WTC11 (cell line): Measurements from ENCODE around the gene BCL11A. TPM values are rescaled to one million over a fixed set of nuclear protein-coding genes. Genes with fewer than 3 reads are reported as not detected.

Experiments
- ATAC-seq: fragments of 200-7000 bp; cut with Tn5 transposase; 2 replicates; pipeline ENCODE4 v1.10.0; 2021; ENCODE audit warnings: mild to moderate bottlenecking, moderate library complexity
- CTCF ChIA-PET: fragments of 300-600 bp; sonication (Branson Sonifier 250); formaldehyde crosslinking; loops from one replicate; lab custom pipeline; 2021; ENCODE audit warnings: antibody characterized with exemption; lab: Charles Lee
- POLR2A ChIA-PET: fragments of 350-600 bp; sonication (Branson Sonifier 250); formaldehyde crosslinking; loops from one replicate; lab custom pipeline; 2021; ENCODE audit warnings: antibody characterized with exemption; lab: Charles Lee
- DNase-seq: peaks from one replicate; pipeline ENCODE4 v3.0.0; 2021; ENCODE audit warnings: low spot score
- H3K27ac Mint-ChIP-seq: 2 replicates; pipeline ENCODE4 v1.8.0; 2021; ENCODE audit warnings: mixed read lengths
- H3K27me3 Mint-ChIP-seq: 2 replicates; pipeline ENCODE4 v1.8.0; 2021; ENCODE audit warnings: low read depth, mild to moderate bottlenecking, moderate library complexity, mixed read lengths
- H3K36me3 Mint-ChIP-seq: 2 replicates; pipeline ENCODE4 v1.8.0; 2021; ENCODE audit warnings: mixed read lengths
- H3K4me1 Mint-ChIP-seq: 2 replicates; pipeline ENCODE4 v1.8.0; 2022; ENCODE audit warnings: mixed read lengths
- H3K4me3 Mint-ChIP-seq: 2 replicates; pipeline ENCODE4 v1.8.0; 2021; ENCODE audit warnings: mild to moderate bottlenecking, moderate library complexity, mixed read lengths
- H3K9me3 Mint-ChIP-seq: 2 replicates; pipeline ENCODE4 v1.8.0; 2021; ENCODE audit warnings: mixed read lengths
- AFF4 ChIP-seq: sonication (generic); formaldehyde crosslinking; IDR thresholded peaks from 2 replicates; pipeline ENCODE4 v1.8.1; 2023; ENCODE audit warnings: mild to moderate bottlenecking, missing genetic modification reagents, borderline replicate concordance
- ATF3 ChIP-seq: sonication (generic); formaldehyde crosslinking; conservative IDR thresholded peaks from 2 replicates; pipeline ENCODE4 v1.8.1; 2022; ENCODE audit warnings: mild to moderate bottlenecking, missing genetic modification reagents
- CREM ChIP-seq: sonication (generic); formaldehyde crosslinking; IDR thresholded peaks from 2 replicates; pipeline ENCODE4 v1.8.1; 2022; ENCODE audit warnings: mild to moderate bottlenecking, missing genetic modification reagents, moderate library complexity
- EMX1 ChIP-seq: fragments of 250-450 bp; sonication (Bioruptor Pico); IDR thresholded peaks from 2 replicates; pipeline ENCODE4 v1.8.0; 2021; ENCODE audit warnings: mild to moderate bottlenecking
- ESRRA ChIP-seq: sonication (generic); formaldehyde crosslinking; IDR thresholded peaks from 2 replicates; pipeline ENCODE4 v1.8.1; 2022; ENCODE audit warnings: mild to moderate bottlenecking, missing genetic modification reagents, borderline replicate concordance
- ETV6 ChIP-seq: sonication (generic); formaldehyde crosslinking; IDR thresholded peaks from 2 replicates; pipeline ENCODE4 v1.8.1; 2022; ENCODE audit warnings: mild to moderate bottlenecking, missing genetic modification reagents
- HMGXB4 ChIP-seq: sonication (generic); formaldehyde crosslinking; IDR thresholded peaks from 2 replicates; pipeline ENCODE4 v1.8.1; 2023; ENCODE audit warnings: mild to moderate bottlenecking, moderate library complexity, missing genetic modification reagents
- NFATC4 ChIP-seq: fragments of 250-450 bp; sonication (Bioruptor Pico); IDR thresholded peaks from 2 replicates; pipeline ENCODE4 v1.9.0; 2021; ENCODE audit warnings: mild to moderate bottlenecking
- NFYB ChIP-seq: sonication (generic); formaldehyde crosslinking; conservative IDR thresholded peaks from 2 replicates; pipeline ENCODE4 v1.8.0; 2022; ENCODE audit warnings: low read depth, missing genetic modification reagents
- OVOL2 ChIP-seq: fragments of 250-450 bp; sonication (Bioruptor Pico); IDR thresholded peaks from 2 replicates; pipeline ENCODE4 v1.9.0; 2021; ENCODE audit warnings: mild to moderate bottlenecking, borderline replicate concordance
- STAT6 ChIP-seq: sonication (generic); formaldehyde crosslinking; conservative IDR thresholded peaks from 2 replicates; pipeline ENCODE4 v1.8.1; 2023; ENCODE audit warnings: mild to moderate bottlenecking, low read depth, missing genetic modification reagents, moderate library complexity
- TEAD1 ChIP-seq: sonication (generic); formaldehyde crosslinking; IDR thresholded peaks from 2 replicates; pipeline ENCODE4 v1.8.0; 2022; ENCODE audit warnings: mild to moderate bottlenecking, missing genetic modification reagents
- USF2 ChIP-seq: sonication (generic); formaldehyde crosslinking; IDR thresholded peaks from 2 replicates; pipeline ENCODE4 v1.8.1; 2023; ENCODE audit warnings: mild to moderate bottlenecking, missing genetic modification reagents, moderate library complexity
- ZNF138 ChIP-seq: sonication (generic); formaldehyde crosslinking; conservative IDR thresholded peaks from 2 replicates; pipeline ENCODE4 v1.8.1; 2022; ENCODE audit warnings: mild to moderate bottlenecking, moderate library complexity, missing genetic modification reagents
- ZNF416 ChIP-seq: fragments of 250-450 bp; sonication (Bioruptor Pico); IDR thresholded peaks from 2 replicates; pipeline ENCODE4 v1.9.0; 2021; ENCODE audit warnings: mild to moderate bottlenecking, inconsistent platforms
- ZNF423 ChIP-seq: fragments of 250-450 bp; sonication (Bioruptor Pico); IDR thresholded peaks from 2 replicates; pipeline ENCODE4 v2.1.2; 2022; ENCODE audit warnings: mild to moderate bottlenecking, moderate library complexity
- ZNF512 ChIP-seq: sonication (generic); formaldehyde crosslinking; IDR thresholded peaks from 2 replicates; pipeline ENCODE4 v1.8.1; 2022; ENCODE audit warnings: missing genetic modification reagents, borderline replicate concordance
- total RNA-seq: library from RNA; stranded (reverse); gene quantifications from 3 replicates; pipeline ENCODE4 v1.2.3, GENCODE V29; 2021
- TF ChIP-seq, protein P1 (sequence below): sonication (generic); formaldehyde crosslinking; IDR thresholded peaks from 2 replicates; pipeline ENCODE4 v1.8.0; 2023; ENCODE audit warnings: mild to moderate bottlenecking, missing genetic modification reagents

BCL11A gene
- total RNA-seq, 1 experiment from 2014 or later = 53.2 TPM

DNA sequence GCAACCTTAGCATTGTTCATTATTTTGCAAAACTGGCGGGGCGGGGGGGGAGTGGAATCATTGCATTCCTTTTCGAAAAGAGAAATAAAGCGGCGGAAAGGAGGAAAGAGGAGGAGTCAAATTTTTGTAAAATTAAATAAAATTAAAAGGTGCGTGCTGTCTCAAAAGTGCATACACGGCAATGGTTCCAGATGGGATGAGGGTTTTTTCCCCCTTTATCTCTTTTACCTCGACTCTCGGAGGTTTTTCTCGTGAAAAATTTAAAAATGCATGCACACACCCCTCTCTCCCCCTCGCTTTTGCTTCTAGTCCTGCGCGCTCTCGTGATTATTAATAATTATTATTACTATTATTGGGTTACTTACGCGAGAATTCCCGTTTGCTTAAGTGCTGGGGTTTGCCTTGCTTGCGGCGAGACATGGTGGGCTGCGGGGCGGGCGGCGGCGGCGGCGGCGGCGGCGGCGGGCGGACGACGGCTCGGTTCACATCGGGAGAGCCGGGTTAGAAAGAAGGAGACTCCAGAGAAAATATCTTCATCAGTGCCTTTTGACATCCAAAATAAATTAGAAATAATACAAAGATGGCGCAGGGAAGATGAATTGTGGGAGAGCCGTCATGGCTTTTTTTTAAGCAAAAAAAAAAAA, 481 bp downstream of the BCL11A start (continued):
- no peak for TF ChIP-seq NFATC4 (CRISPR knock-in tag)
- TF ChIP-seq ZNF423 (CRISPR knock-in tag) = no peak
- TF ChIP-seq ZNF138 (CRISPR knock-in tag) = no peak

DNA sequence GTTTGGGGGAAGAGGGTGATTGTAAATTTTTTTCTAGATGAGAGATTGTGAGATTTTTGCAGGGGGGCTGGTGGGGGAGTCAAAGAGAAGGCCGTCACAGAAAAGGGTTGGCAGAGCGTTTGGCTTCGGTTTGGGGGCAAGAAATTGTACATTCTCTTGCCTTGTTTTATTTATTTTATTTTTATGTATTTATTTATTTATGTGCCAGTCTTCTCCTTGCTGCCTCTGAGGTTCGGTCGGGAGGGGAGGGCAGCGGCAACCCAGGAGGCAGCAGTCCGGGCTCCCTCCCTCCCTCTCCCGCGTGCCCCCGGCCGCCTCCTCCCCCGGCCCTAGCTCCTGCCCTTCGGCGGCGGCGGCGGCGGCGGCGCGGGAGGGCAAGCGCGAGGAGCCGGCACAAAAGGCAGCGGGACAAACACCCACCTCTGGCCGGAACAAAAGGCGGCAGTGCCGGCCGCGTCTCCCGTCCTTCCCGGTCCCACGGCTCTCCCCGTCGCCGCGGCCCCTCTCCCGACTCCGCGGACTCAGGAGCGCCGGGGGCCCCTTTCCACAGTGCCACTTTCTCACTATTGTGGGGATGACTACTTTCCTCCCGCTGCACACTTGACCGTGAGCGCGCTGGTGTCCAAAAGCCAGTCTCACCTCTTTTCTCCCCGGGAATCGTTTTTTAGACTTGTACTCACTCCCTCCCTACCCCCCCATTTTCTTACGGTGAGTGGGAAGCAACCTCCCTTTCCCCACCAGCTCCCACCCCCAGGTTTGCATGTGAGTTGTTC, 1.2 kb downstream of the BCL11A start:
- CTCF ChIA-PET = interaction anchor here (0.6 kb wide), 1 partner anchor 14 kb away, joined by 4 read pairs; no protein-coding TSS in a partner anchor
- peaks cover 22% of the 10 kb centered on the region for H3K4me1 Mint-ChIP-seq
- H3K9me3 Mint-ChIP-seq = no peaks in the 10 kb centered on the region
- DNase-seq = peak; percentile 54
- POLR2A ChIA-PET = interaction anchor here (0.6 to 1.0 kb wide), 2 partner anchors 18 to 217 kb away, joined by 3 to 4 read pairs; no protein-coding TSS in a partner anchor
- H3K36me3 Mint-ChIP-seq = no peaks in the 10 kb centered on the region
- peak overlapping the region; percentile 85 for H3K27ac Mint-ChIP-seq
- ATAC-seq = no peak
- H3K4me3 Mint-ChIP-seq = peak overlapping the region; percentile 89
- H3K27me3 Mint-ChIP-seq = peaks cover 1% of the 10 kb centered on the region; the same call in 1 of the 2 replicates
- TF ChIP-seq OVOL2 (CRISPR knock-in tag) = no peak
- no peak for TF ChIP-seq ZNF416
- 0 out of 2 replicates have a peak, but pooled peaks have one; percentile 42 for TF ChIP-seq AFF4 (CRISPR knock-in tag)
- TF ChIP-seq ZNF512 (CRISPR knock-in tag) = no peak
- no peak for TF ChIP-seq HMGXB4
- TF ChIP-seq ETV6 (CRISPR knock-in tag) = no peak
- 0 out of 2 replicates have a peak, but pooled peaks have one; percentile 16 for TF ChIP-seq CREM
- no peak for TF ChIP-seq STAT6 (CRISPR knock-in tag)
- TF ChIP-seq, protein P1, sequence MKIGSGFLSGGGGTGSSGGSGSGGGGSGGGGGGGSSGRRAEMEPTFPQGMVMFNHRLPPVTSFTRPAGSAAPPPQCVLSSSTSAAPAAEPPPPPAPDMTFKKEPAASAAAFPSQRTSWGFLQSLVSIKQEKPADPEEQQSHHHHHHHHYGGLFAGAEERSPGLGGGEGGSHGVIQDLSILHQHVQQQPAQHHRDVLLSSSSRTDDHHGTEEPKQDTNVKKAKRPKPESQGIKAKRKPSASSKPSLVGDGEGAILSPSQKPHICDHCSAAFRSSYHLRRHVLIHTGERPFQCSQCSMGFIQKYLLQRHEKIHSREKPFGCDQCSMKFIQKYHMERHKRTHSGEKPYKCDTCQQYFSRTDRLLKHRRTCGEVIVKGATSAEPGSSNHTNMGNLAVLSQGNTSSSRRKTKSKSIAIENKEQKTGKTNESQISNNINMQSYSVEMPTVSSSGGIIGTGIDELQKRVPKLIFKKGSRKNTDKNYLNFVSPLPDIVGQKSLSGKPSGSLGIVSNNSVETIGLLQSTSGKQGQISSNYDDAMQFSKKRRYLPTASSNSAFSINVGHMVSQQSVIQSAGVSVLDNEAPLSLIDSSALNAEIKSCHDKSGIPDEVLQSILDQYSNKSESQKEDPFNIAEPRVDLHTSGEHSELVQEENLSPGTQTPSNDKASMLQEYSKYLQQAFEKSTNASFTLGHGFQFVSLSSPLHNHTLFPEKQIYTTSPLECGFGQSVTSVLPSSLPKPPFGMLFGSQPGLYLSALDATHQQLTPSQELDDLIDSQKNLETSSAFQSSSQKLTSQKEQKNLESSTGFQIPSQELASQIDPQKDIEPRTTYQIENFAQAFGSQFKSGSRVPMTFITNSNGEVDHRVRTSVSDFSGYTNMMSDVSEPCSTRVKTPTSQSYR (CRISPR knock-in tag) = peak; percentile 51; the same call in 1 of the 2 replicates
- TF ChIP-seq USF2 (CRISPR knock-in tag) = no peak
- 0 out of 2 replicates have a peak, but pooled peaks have one; percentile 54 for TF ChIP-seq TEAD1 (CRISPR knock-in tag)
- TF ChIP-seq ESRRA (CRISPR knock-in tag) = no peak
- TF ChIP-seq EMX1 (CRISPR knock-in tag) = no peak
- no peak for TF ChIP-seq NFYB (CRISPR knock-in tag)
- no peak for TF ChIP-seq ATF3 (CRISPR knock-in tag)
